Prostate gland (tissue), 2 donors: ENCODE results near the gene BACH1. TPM values are rescaled to one million over a fixed set of nuclear protein-coding genes. Genes with fewer than 3 reads are reported as not detected.

Experiments
- DNase-seq: peaks from one replicate; pipeline ENCODE4 v3.0.0-alpha.2; 2019; ENCODE audit warnings: low spot score
- H3K27ac ChIP-seq, 2 donors: fragments of 200-600 bp; sonication (generic); 2 replicates each; pipeline ENCODE4 v1.5.1; 2017 to 2019
- H3K27me3 ChIP-seq: fragments of 200-600 bp; sonication (generic); replicated peaks from 2 replicates; pipeline ENCODE4 v1.5.1; 2019; ENCODE audit not compliant: insufficient read depth
- H3K36me3 ChIP-seq, 2 donors: fragments of 200-600 bp; sonication (generic); 1 replicate in 1 of 2; 2 replicates in 1 of 2; pipeline versions ENCODE4 v1.5.1 to v1.8.1; 2017 to 2019
- H3K4me1 ChIP-seq: fragments of 200-600 bp; sonication (generic); replicated peaks from 2 replicates; pipeline ENCODE4 v1.5.1; 2019
- H3K4me3 ChIP-seq, 2 donors: fragments of 200-600 bp; sonication (generic); 2 replicates each; pipeline ENCODE4 v1.5.1; 2017 to 2019
- H3K9me3 ChIP-seq: fragments of 200-600 bp; sonication (generic); 2 replicates; pipeline ENCODE4 v1.5.1; 2017
- POLR2A ChIP-seq: fragments of 450-650 bp; IDR thresholded peaks from one replicate; pipeline ENCODE4 v1.6.1; 2016; ENCODE audit warnings: antibody characterized with exemption, mild to moderate bottlenecking
- POLR2AphosphoS5 ChIP-seq: sonication (generic); formaldehyde crosslinking; IDR thresholded peaks from one replicate; pipeline ENCODE4 v1.6.1; 2017; ENCODE audit warnings: antibody characterized with exemption
- WGBS: methylation state at CpG from one replicate; pipeline ENCODE4 v1.1.5; 2018; 5-methylcytosine and 5-hydroxymethylcytosine counted together
- intact Hi-C: fragments of 100-400 bp; cut with DNase I; formaldehyde crosslinking; loops from one replicate; pipeline ENCODE4 v1.14.2; 2022
- total RNA-seq, 2 donors: library from RNA; depleted of rRNA; stranded (reverse); fragments of >200 nt; gene quantifications; one replicate each; pipeline ENCODE4 v1.1.0, GENCODE V29; 2016
- TF ChIP-seq, protein P1 (sequence below), 4 experiments: fragments of 200-600 bp in 2 of 4; fragments of 450-650 bp in 2 of 4; sonication (generic) in 2 of 4; IDR thresholded peaks; 1 replicate in 3 of 4; 2 replicates in 1 of 4; pipeline ENCODE4 v1.5.1; 2016 to 2019; ENCODE audit warnings: antibody characterized with exemption in 4 of 4, mild to moderate bottlenecking in 2 of 4, moderate library complexity in 2 of 4

BACH1 gene
- total RNA-seq, 2 donors from 2014 or later, result 42.4 to 46.2 TPM

DNA sequence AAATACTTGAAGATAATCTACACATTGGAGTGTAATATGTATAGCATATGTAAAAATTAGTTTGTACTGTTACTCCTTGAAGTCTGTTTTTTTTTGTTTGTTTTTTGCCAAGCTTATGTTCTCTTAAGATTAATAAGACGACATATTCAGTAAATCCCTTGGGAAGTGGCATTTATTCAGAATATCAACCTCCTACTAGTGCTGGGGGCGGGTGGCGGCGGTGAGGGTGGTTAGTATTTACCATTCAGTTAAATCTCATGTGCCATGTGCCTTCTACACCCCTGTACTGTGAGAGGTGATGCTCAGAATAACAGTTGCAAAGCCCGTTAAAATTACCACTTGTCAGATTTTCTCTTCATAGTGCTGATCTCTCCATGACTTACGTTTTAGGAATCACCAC is 3.0 kb downstream of the BACH1 start:
- TF ChIP-seq, protein P1, sequence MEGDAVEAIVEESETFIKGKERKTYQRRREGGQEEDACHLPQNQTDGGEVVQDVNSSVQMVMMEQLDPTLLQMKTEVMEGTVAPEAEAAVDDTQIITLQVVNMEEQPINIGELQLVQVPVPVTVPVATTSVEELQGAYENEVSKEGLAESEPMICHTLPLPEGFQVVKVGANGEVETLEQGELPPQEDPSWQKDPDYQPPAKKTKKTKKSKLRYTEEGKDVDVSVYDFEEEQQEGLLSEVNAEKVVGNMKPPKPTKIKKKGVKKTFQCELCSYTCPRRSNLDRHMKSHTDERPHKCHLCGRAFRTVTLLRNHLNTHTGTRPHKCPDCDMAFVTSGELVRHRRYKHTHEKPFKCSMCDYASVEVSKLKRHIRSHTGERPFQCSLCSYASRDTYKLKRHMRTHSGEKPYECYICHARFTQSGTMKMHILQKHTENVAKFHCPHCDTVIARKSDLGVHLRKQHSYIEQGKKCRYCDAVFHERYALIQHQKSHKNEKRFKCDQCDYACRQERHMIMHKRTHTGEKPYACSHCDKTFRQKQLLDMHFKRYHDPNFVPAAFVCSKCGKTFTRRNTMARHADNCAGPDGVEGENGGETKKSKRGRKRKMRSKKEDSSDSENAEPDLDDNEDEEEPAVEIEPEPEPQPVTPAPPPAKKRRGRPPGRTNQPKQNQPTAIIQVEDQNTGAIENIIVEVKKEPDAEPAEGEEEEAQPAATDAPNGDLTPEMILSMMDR (IDR thresholded peaks at IDR 0.05), result no peak
- TF ChIP-seq POLR2A (no peak), POLR2AphosphoS5 (no peak)
- Histone ChIP-seq H3K9me3 (no peaks in the 10 kb centered on the region), H3K4me3 (peak overlapping the region in 1 of 2 donors; percentile 99), H3K27ac (peak overlapping the region; percentile 39 to 49), H3K36me3 (no peaks in the 10 kb centered on the region), H3K4me1 (peaks cover 4% of the 10 kb centered on the region), H3K27me3 (no peaks in the 10 kb centered on the region)
- intact Hi-C loops, result loop anchor here (5.0 kb wide), 1 partner anchor 41 kb away; no protein-coding TSS in a partner anchor
- 62% methylated on average over 6 of the region's 6 CpGs for WGBS
- no peak for DNase-seq

DNA sequence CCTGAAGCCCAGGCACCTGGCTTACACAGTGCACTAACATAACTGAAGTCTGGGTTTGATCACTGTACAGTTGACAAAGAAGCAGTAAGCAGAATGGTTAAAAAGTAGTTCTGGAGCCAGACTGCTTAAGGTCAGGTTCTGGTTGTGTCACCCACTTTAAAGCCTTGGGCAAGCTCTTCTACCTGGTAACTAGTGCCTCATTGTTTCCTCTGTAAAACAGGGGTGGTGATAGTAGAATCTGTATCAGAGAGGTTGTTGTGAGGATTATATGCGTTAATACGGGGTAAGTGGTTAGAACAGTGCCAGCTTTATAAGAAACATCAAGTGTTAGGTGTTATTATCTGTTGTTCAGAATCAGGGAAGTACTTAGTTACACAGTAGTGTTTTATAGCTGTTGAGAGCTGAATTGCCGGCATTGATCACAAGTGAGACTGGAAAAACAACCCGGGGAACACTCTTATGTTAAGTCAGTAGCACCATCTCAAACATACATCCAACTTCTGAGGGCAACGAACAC is 3.7 kb downstream of the BACH1 start:
- Histone ChIP-seq H3K9me3 (no peaks in the 10 kb centered on the region), H3K36me3 (no peaks in the 10 kb centered on the region), H3K4me3 (peak overlapping the region in 1 of 2 donors; percentile 99), H3K27ac (peak overlapping the region; percentile 39 to 49), H3K27me3 (no peaks in the 10 kb centered on the region), H3K4me1 (peaks cover 4% of the 10 kb centered on the region)
- 26% methylated on average over 5 of the region's 5 CpGs for WGBS
- peak; percentile 50 for DNase-seq
- TF ChIP-seq POLR2AphosphoS5 (peak; percentile 45), POLR2A (no peak)
- intact Hi-C loops, result loop anchor here (5.0 kb wide), 1 partner anchor 40 kb away; no protein-coding TSS in a partner anchor

DNA sequence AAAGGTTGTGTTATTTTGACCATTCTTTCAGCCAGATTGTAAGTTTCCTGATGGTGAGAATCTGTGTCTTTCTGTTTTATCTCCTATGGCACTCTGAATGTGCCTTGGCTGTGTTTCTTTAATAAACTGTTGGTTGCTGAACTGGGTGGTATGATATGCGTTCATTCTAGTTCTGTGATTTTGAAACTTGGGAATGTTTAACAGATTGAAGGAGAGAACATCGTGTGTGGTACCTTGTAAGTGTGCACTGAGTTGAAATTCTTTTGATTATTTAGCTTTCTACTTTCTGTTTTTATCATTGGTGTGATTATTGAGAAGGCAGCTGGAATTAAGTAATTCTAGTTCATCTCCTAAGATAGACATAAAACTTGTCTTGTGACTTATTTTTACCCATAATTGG is 4.6 kb downstream of the BACH1 start:
- TF ChIP-seq POLR2AphosphoS5 (no peak), POLR2A (no peak)
- TF ChIP-seq, protein P1 (IDR thresholded peaks at IDR 0.05), result no peak
- H3K4me3 ChIP-seq, result no peak overlapping the region
- peak overlapping the region; percentile 39 to 49 for H3K27ac ChIP-seq
- H3K4me1 ChIP-seq, result peaks cover 4% of the 10 kb centered on the region
- intact Hi-C loops, result loop anchor here (5.0 kb wide), 1 partner anchor 39 kb away; no protein-coding TSS in a partner anchor
- H3K36me3 ChIP-seq, result no peaks in the 10 kb centered on the region
- no peaks in the 10 kb centered on the region for H3K27me3 ChIP-seq
- 51% methylated on average over 2 of the region's 2 CpGs for WGBS
- H3K9me3 ChIP-seq, result no peaks in the 10 kb centered on the region
- DNase-seq, result no peak

DNA sequence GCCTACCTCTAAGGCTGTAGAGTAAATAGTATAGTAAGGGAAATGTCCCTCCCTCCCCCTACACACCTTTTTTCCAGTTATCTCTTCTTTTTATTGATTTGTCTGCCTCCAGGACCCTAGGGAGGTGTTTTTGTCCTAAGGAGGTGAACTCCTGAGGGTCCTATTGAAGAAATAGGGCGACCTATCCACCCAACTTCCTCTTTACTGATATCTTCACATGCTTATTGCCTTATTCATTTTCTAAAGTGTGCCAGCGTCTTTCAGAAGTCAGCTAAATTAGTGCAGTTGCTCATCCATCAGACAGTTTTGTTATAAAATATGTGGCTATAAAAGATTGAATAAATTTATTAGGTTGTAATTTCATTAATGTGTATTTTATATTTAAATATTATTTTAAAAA is 5.9 kb downstream of the BACH1 start:
- H3K4me1 ChIP-seq, result peaks cover 4% of the 10 kb centered on the region
- no peak for DNase-seq
- TF ChIP-seq POLR2A (no peak), POLR2AphosphoS5 (no peak)
- TF ChIP-seq, protein P1 (IDR thresholded peaks at IDR 0.05), result no peak
- H3K27me3 ChIP-seq, result no peaks in the 10 kb centered on the region
- H3K4me3 ChIP-seq, result no peak overlapping the region
- no peaks in the 10 kb centered on the region for H3K9me3 ChIP-seq
- 59% methylated on average over 2 of the region's 2 CpGs for WGBS
- intact Hi-C loops, result loop anchor here (5.0 kb wide), 1 partner anchor 38 kb away; no protein-coding TSS in a partner anchor
- H3K27ac ChIP-seq, result peak overlapping the region in 1 of 2 donors; percentile 20
- H3K36me3 ChIP-seq, result no peaks in the 10 kb centered on the region

DNA sequence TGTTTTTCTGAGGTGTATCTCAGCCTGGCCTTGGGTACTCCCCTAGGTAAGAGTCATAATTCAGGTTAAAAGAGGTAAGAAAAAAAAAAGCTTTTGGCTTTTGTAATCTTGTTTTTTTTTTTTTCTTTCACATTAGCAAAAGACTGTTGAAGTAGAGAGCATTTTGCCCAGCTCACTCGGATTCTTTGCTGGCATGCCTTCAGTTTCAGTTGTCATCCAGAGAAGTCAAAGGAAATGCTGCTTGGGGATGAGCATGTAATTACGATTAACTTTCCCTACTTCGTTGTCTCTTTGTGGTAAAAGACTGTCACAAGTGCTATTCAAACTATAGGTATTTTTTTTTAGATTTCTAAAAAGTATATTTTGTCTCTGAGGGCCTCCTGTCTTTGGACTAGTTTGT is 6.3 kb downstream of the BACH1 start:
- no peaks in the 10 kb centered on the region for H3K27me3 ChIP-seq
- no peaks in the 10 kb centered on the region for H3K36me3 ChIP-seq
- H3K4me3 ChIP-seq, result no peak overlapping the region
- no peaks in the 10 kb centered on the region for H3K9me3 ChIP-seq
- intact Hi-C loops, result no loop called here
- DNase-seq, result no peak
- H3K4me1 ChIP-seq, result peaks cover 4% of the 10 kb centered on the region
- H3K27ac ChIP-seq, result peak overlapping the region; percentile 6 to 20
- WGBS, result 22% methylated on average over 3 of the region's 3 CpGs
- TF ChIP-seq, protein P1 (IDR thresholded peaks at IDR 0.05), result no peak
- TF ChIP-seq POLR2A (no peak), POLR2AphosphoS5 (no peak)
